ENCODE data around the gene RFTN1. TPM values are rescaled to one million over a fixed set of nuclear protein-coding genes. Genes with fewer than 3 reads are reported as not detected.

RFTN1 gene
- polyA plus RNA-seq, 2 of the 4 experiments (the other 2 are of a cell fraction) = 1.8 to 3.7 TPM

DNA sequence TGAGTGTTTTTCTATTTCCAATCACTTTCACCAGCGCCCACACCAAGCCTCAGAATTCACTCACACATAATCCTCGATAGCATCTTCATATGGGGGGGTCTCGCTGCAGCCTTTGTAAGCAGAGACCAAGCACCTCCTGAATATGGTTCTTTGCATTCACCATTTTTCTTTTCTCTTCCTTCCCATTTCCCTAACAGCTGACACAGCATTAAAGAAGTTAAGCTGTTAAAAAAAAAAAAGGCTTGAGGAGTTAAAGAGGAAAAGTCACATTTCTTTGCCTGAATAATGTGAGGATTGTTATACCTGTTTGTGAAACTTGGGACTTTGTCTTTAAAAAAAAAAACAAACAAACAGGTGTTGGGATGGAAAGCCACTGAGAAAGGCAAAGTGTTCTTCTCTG lies 41.6 kb downstream of the RFTN1 start:
- CTCF ChIA-PET = no interaction called here

GRCh38 chr3:16470590-16470989 lies 42.9 kb downstream of the RFTN1 start:
- no peak for TF ChIP-seq KDM1A (IDR thresholded peaks at IDR 0.05; ENCODE audit: low read depth)
- ATAC-seq = no peak
- 32% methylated on average over 1 of the region's 1 CpG for WGBS (ENCODE audit: missing lambda C conversion rate)
- H3K27ac ChIP-seq = no peak overlapping the region
- no peak for DNase-seq (ENCODE audit: low read depth in 1 of 2, low spot score in 1 of 2)
- H3K4me3 ChIP-seq = no peak overlapping the region
- FAIRE-seq = no peak
- peaks cover 11% of the 10 kb centered on the region for H3K9me3 ChIP-seq
- POLR2A ChIA-PET = no interaction called here
- H3K4me1 ChIP-seq = peaks cover 8% of the 10 kb centered on the region; the same call in 2 of the 3 replicates
- no peak overlapping the region for H3K4me2 ChIP-seq
- CTCF ChIA-PET = no interaction called here

More for the DNA sequence above, 41.6 kb downstream of the RFTN1 start:
- no peak for TF ChIP-seq CHD2 (IDR thresholded peaks at IDR 0.05; ENCODE audit: low read length, partially characterized antibody)
- TF ChIP-seq, protein P1, sequence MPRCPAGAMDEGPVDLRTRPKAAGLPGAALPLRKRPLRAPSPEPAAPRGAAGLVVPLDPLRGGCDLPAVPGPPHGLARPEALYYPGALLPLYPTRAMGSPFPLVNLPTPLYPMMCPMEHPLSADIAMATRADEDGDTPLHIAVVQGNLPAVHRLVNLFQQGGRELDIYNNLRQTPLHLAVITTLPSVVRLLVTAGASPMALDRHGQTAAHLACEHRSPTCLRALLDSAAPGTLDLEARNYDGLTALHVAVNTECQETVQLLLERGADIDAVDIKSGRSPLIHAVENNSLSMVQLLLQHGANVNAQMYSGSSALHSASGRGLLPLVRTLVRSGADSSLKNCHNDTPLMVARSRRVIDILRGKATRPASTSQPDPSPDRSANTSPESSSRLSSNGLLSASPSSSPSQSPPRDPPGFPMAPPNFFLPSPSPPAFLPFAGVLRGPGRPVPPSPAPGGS (IDR thresholded peaks at IDR 0.05) = no peak
- TF ChIP-seq MAFK (IDR thresholded peaks at IDR 0.05; ENCODE audit: partially characterized antibody) = peak; percentile 74
- no peak for TF ChIP-seq SREBF2 (IDR thresholded peaks at IDR 0.05)
- TF ChIP-seq KDM1A (IDR thresholded peaks at IDR 0.05; ENCODE audit: low read depth) = no peak
- Histone ChIP-seq H3K4me2 (no peak overlapping the region), H3K4me1 (peaks cover 15% of the 10 kb centered on the region), H3K27ac (no peak overlapping the region), H3K9me3 (peaks cover 11% of the 10 kb centered on the region), H3K4me3 (no peak overlapping the region)
- WGBS (ENCODE audit: missing lambda C conversion rate) = 27% methylated on average over 3 of the region's 3 CpGs
- DNase-seq (ENCODE audit: low read depth in 1 of 2, low spot score in 1 of 2) (no peak), ATAC-seq (no peak), FAIRE-seq (no peak)
- POLR2A ChIA-PET = no interaction called here

- Histone ChIP-seq H3K4me3 (no peak overlapping the region), H3K4me2 (no peak overlapping the region), H3K27ac (no peak overlapping the region), H3K9me3 (peaks cover 11% of the 10 kb centered on the region), H3K4me1 (no peaks in the 10 kb centered on the region)
- TF ChIP-seq EHF (CRISPR knock-in tag; IDR thresholded peaks at IDR 0.05) (no peak), JUNB (IDR thresholded peaks at IDR 0.05) (no peak), EHMT2 (IDR thresholded peaks at IDR 0.05; ENCODE audit: low read depth) (no peak), RAD21 (conservative IDR thresholded peaks at IDR 0.05 in 1 of 2, IDR thresholded peaks at IDR 0.05 in 1 of 2) (no peak), SREBF2 (IDR thresholded peaks at IDR 0.05) (no peak), CBX8 (IDR thresholded peaks at IDR 0.05) (no peak), BHLHE40 (IDR thresholded peaks at IDR 0.05; ENCODE audit: low read depth, low read length) (no peak), FOSL2 (IDR thresholded peaks at IDR 0.05) (no peak), FOSL2 (CRISPR knock-in tag; IDR thresholded peaks at IDR 0.05) (no peak), MAFK (IDR thresholded peaks at IDR 0.05; ENCODE audit: partially characterized antibody) (no peak), JUN (IDR thresholded peaks at IDR 0.05) (no peak), ZFP36 (IDR thresholded peaks at IDR 0.05; ENCODE audit: borderline replicate concordance, partially characterized antibody) (no peak), HOXB5 (CRISPR knock-in tag; IDR thresholded peaks at IDR 0.05) (no peak), GATA3 (IDR thresholded peaks at IDR 0.05; ENCODE audit: borderline replicate concordance) (no peak)
- TF ChIP-seq, protein P2, sequence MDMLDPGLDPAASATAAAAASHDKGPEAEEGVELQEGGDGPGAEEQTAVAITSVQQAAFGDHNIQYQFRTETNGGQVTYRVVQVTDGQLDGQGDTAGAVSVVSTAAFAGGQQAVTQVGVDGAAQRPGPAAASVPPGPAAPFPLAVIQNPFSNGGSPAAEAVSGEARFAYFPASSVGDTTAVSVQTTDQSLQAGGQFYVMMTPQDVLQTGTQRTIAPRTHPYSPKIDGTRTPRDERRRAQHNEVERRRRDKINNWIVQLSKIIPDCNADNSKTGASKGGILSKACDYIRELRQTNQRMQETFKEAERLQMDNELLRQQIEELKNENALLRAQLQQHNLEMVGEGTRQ (IDR thresholded peaks at IDR 0.05) = no peak
- TF ChIP-seq, protein P3, sequence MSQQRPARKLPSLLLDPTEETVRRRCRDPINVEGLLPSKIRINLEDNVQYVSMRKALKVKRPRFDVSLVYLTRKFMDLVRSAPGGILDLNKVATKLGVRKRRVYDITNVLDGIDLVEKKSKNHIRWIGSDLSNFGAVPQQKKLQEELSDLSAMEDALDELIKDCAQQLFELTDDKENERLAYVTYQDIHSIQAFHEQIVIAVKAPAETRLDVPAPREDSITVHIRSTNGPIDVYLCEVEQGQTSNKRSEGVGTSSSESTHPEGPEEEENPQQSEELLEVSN (IDR thresholded peaks at IDR 0.05; ENCODE audit: borderline replicate concordance, low read depth) = no peak
- ChIA-PET CTCF (interaction anchor here (0.6 kb wide), 1 partner anchor 386 kb away, joined by 3 read pairs; no protein-coding TSS in a partner anchor), POLR2A (no interaction called here)
- no peak for ATAC-seq
- 71% methylated on average over 10 of the region's 10 CpGs for WGBS (ENCODE audit: missing lambda C conversion rate)
- no peak for DNase-seq (ENCODE audit: low read depth in 1 of 2, low spot score in 1 of 2)
- no peak for FAIRE-seq
These were observed 45.0 kb downstream of the RFTN1 start for GRCh38 chr3:16468336-16469098.
